GM12864 (cell line): ENCODE data around the gene MREG.

ENCODE experiments used
- DNase-seq: peaks from one replicate; pipeline ENCODE4 v3.0.0-alpha.2; 2011; ENCODE audit warnings: low read depth
- H3K4me3 ChIP-seq: 2 replicates; pipeline ENCODE4 v1.5.1; 2011; ENCODE audit warnings: mild to moderate bottlenecking, low read depth, low read length, control low read depth
- CTCF ChIP-seq: IDR thresholded peaks from 2 replicates; pipeline ENCODE4 v1.5.1; 2011; ENCODE audit warnings: low read depth, mild to moderate bottlenecking, moderate library complexity, low read length, control low read depth, inconsistent platforms; ENCODE audit errors: missing control alignments

Gene MREG

GRCh38 chr2:215970425-215970824 lies 42.9 kb downstream of the MREG start:
- TF ChIP-seq CTCF = no peak
- DNase-seq = no peak
- H3K4me3 ChIP-seq = no peak overlapping the region

- no peak for DNase-seq
- no peak for TF ChIP-seq CTCF
- H3K4me3 ChIP-seq = no peak overlapping the region
These were observed 44.1 kb downstream of the MREG start for GRCh38 chr2:215969131-215969841.

- H3K4me3 ChIP-seq = no peak overlapping the region
- DNase-seq = no peak
- no peak for TF ChIP-seq CTCF
These were observed 44.9 kb downstream of the MREG start for GRCh38 chr2:215968499-215968898.

GRCh38 chr2:215967590-215968378 lies 45.6 kb downstream of the MREG start:
- TF ChIP-seq CTCF = no peak
- no peak for DNase-seq
- H3K4me3 ChIP-seq = no peak overlapping the region

GRCh38 chr2:215966951-215967350 lies 46.4 kb downstream of the MREG start:
- no peak overlapping the region for H3K4me3 ChIP-seq
- DNase-seq = no peak
- TF ChIP-seq CTCF = no peak

- no peak for DNase-seq
- no peak for TF ChIP-seq CTCF
- H3K4me3 ChIP-seq = no peak overlapping the region
These were observed 47.1 kb downstream of the MREG start for GRCh38 chr2:215966274-215966673.

- DNase-seq = no peak
- TF ChIP-seq CTCF = no peak
These were observed 47.7 kb downstream of the MREG start for GRCh38 chr2:215965532-215966165.

More at GRCh38 chr2:215965532-215966165, 47.7 kb downstream of the MREG start:
- H3K4me3 ChIP-seq = no peak overlapping the region
